NCI-H524 treated with DMSO at 0.1 percent for 48 hours (cell line): ENCODE measurements around the gene UMPS.
"Not testable (repeated sequence)": the region's sequence is repeated elsewhere in the genome, so short reads cannot be mapped to it uniquely, and the experiment has no call there.

ENCODE experiments used
- DNase-seq: peaks from one replicate; lab custom pipeline; 2025; lab: John Stamatoyannopoulos, UW

UMPS gene

GRCh38 chr3:124707223-124707622, 23.0 kb upstream of the UMPS start:
- DNase-seq = not testable (repeated sequence)

DNA sequence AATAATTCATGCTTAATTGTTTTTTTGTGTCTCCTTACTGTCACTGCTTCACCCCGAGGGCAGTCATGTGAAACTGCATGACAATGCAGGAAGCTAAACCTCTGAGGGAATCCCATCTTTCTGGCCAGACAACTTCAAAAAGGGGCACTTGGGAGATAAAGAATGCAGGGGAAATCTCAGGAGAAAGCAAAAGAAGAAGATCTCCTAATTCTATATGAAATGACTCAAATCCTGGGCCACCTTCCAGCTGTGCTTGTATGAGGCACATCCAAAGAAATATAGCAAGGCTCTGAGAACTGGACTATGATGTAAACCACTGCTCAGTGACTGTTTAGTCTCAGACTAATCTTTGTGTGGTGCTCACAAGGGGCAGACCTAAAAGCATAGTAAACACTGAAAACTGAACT, 22.6 kb upstream of the UMPS start:
- DNase-seq = no peak

- DNase-seq = no peak
These were observed 15.9 kb upstream of the UMPS start for GRCh38 chr3:124714223-124714853.

DNA sequence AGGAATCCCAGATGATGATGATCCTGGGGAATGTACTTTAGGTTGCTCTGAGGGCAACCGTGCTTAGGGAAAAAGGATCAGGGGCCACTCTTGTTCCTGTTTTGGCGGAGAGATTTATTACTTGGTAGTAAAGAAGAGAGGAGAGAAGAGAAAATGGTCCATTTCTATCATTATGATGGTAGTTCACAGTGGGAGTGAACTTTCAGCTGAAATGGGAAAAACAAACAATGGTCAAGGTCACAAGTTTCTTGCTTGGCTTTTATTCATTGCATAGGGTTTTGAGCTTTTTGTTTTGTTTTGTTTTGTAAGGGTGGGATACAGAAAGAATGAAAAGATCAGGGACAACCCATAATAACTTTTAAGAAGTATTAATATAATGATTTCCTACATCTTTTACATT, 7.7 kb upstream of the UMPS start:
- no peak for DNase-seq

- no peak for DNase-seq
These were observed 667 bp downstream of the UMPS start for GRCh38 chr3:124730941-124731297.

GRCh38 chr3:124731760-124732159, 1.5 kb downstream of the UMPS start:
- DNase-seq = no peak

DNA sequence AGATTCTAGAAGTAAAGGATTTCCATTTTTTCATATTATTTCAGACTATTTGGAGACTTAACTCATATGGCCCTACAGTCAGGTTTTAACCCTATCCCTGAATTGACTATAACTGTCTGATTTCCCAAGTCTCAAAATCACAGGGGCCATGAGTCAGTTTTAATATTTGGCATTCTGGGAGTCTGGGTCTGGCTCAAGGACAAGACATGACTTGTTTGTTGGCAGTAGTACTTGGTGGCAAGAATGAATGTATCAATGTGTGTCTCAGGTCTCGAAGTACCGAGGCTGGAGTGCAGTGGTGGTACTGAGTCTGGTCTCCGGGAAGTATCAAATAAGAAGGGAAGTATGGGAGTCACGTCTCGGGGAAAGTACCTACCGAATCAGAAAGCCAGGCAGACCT, 10.8 kb downstream of the UMPS start:
- DNase-seq = no peak

DNA sequence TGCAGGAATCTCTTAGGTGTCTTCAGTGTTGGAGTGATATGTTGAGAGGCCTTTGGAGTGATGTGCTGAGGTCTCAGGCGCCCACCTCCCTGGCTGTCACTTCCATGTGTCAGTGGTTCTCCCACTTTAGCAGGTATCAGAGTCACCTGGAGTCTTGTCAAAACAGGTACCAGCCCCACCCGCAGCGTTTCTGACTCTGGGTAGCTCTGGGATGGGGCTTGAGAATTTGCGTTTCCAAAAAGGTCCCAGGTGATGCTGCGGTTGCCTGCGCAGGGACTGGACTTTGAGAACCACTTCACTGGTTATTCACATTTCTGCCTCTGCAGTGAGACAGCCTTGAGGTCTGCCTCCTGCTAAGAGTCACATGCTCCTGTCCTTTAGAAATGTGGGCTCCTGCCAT, 15.5 kb downstream of the UMPS start:
- DNase-seq = no peak

GRCh38 chr3:124747111-124747981, 17.1 kb downstream of the UMPS start:
- DNase-seq = peak; percentile 29

DNA sequence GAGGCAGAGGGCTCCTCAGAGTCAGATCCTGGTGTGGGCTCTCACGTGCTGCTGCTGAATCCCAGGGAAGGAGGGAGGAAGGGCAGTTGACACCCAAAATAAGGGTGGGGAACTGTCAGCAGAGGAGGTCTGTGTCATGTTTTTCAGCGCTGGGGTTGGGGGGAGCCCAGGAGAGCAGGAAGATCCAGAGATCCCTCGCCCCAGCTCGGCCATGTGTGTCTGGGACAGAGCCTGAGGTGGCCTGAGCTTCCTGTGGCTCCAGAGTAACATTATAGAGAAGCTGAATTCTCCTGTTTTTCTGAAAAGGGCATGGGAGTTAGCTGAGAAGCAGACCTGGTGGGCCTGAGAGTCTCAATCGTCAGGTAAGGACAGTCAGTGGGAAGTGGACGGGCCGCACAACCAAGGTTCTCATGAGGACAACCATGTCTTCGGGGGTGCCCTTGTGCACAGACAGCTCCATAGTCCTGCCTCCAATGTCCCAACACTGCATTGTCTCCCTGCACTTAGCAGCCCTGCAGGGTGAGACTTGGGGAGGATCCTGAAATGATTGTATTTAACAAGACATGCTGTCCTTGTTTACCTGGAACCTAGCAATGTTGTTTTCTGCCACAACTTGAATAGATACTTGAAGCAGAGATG, 18.4 kb downstream of the UMPS start:
- no peak for DNase-seq

- DNase-seq = not testable (repeated sequence)
These were observed 19.6 kb downstream of the UMPS start for GRCh38 chr3:124749877-124750276.

DNA sequence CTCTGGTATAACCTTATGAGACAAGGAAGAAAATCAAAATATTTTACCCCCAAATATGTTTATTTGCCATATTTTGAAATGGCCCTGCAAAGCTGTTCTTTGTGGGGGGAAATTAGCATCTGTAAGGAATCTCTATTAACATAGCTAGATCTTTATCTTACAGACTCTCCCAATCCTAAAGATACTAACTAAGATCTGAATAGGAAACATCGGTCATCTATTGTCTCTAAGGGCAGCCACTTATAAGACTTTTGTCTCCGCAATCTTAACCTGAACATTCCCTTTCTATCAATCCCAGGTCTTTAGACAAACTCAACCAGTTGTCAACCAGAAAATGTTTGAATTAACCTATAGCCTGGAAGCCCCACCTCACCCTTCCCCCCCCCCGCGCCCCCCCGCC, 21.2 kb downstream of the UMPS start:
- no peak for DNase-seq

- no peak for DNase-seq
These were observed 21.8 kb downstream of the UMPS start for GRCh38 chr3:124752051-124752450.

DNA sequence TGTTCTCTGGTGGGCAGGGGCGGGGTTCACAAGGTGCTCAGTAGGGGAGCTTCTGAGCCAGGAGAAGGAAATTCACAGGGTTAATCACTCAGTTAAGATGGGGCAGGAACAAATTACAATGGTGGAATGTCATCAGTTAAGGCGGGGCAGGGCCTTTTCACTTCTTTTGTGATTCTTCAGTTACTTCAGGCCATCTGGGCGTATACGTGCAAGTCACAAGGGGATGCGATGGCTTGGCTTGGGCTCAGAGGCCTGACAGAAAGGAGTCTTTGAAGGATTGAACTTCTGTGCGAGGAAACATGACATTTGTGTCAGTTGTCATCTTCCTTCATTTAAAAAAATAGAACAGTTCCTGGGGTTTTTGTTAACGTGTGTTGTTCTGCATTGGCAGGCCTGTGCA, 27.7 kb downstream of the UMPS start:
- DNase-seq = not testable (repeated sequence)

DNA sequence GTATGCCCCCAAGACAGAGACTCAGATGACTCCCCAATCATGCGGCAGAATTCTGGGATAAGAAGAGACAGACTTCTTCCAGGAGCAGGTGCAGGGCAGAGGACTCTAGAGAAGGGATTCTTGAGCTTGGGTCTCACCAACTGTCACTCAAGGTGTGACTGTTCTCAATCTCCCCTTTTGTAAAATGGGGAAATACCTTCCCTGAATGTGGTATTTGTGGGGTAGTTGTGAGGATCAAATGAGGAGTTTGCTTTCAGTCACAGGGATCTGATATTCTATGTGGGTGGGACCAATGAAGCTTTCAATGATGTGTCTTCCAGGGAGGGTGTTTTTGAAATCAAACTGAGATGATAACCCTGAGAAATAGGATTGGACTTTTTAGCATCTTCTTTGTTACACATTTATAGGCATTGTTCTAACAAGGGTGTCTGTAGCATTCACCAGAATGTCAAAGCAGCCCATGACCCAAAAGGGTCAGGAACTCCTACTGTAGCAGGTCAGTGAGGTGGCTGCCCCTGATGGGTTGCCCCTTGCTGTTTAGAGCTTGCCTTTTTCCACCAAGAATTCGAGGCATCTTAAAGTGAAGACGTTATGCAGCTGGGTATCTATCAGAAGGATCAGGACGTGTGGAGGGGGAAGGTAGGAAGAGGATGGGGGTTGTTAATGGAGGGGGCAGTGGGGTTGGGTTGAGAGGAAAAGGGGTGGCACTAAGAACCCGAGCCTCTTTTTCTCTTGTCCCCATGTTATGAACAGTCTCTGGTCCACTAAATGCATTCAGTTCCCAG, 28.8 kb downstream of the UMPS start:
- DNase-seq = no peak

DNA sequence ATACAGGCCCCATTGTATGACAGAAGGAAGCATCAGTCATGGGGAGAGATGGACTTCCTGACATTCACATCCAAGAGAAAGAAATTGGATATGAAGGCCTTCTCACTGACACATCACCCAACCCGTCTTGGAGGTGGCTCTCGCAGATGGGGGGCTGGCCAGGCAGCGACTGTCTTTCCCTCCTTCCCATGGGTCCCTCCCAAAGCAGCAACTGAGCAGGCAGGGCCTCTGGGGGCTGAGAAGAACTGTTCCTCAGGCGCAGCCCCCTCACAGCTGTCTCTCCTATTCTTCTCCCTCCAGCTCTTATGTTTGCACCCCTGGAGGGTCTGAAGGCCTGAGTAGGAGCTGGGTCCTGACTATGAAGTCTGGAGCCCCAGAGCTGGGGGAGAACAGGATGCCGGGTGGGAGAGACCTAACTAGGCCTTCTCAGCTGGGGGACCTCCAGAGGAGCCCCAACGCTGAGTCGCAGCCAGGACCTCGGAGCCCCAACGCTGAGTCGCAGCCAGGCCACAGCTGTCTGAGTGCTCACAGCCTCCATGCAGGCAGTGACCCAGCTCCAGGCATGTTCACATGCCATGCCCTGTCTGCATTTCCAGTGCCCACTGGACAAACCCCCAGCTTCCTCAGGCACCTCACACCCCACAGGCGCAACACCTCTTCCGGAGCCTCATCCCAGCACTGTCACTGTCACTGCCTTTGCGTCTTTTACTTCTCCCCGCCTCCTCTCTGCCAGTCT, 29.6 kb downstream of the UMPS start:
- no peak for DNase-seq

- DNase-seq = no peak
These were observed 30.3 kb downstream of the UMPS start for GRCh38 chr3:124760601-124761000.

- DNase-seq = peak; percentile 50
These were observed 31.1 kb downstream of the UMPS start for GRCh38 chr3:124761250-124761796.

DNA sequence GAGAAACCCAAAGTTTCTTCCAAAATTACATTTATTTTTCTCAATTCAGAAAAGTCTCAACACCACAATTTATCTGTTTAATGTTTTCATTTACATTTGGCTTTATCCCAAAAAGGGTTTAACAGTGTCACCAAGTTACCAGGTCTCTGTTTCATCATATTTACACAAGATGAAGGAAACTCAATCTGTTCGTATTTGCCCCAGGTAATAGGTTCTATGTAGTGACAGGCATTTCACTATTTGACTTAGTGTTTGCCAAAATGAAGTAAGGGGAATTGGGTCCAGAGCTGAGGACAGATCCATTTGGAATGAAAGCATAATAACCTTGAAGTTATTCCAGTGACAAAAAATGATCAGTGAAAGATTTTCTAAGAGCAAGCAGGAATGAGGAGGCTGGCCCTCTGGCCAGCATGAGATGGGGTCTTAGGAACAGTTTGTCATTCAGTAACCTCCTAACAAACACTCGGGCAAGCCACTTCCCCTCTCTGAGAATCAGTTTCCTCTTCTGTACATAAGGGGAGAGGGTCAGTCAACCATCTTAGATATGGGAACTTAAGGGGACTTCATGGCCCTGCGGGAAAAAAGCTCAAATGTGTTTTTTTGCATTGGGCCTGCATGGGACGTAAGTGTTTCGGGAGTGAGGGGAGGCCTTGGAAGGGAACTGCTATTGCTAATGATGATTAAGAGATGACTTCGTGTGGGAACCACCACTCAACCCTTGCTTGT, 31.8 kb downstream of the UMPS start:
- DNase-seq = no peak

DNA sequence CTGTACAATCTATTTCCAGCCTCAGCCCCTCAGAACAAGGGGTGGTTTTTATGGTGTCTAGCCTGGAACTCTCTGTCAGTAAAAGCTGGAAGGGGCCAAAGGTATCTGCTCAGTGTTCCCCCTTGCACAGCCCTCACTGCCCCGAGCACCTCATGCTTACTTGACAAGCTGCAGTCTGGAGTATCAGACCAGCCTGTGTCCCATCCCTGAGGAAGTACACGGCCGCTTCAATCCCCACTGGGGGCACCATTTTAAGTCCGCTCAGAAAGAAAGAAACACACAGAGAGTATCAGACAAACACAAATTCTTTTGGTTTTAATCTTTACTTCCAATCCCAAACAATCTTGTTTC, 32.4 kb downstream of the UMPS start:
- no peak for DNase-seq

GRCh38 chr3:124763206-124763605, 33.0 kb downstream of the UMPS start:
- DNase-seq = no peak
